ENCODE measurements around the gene CBY3.
"Not testable (repeated sequence)": the region's sequence is repeated elsewhere in the genome, so short reads cannot be mapped to it uniquely, and the experiment has no call there.

CBY3 gene

DNA sequence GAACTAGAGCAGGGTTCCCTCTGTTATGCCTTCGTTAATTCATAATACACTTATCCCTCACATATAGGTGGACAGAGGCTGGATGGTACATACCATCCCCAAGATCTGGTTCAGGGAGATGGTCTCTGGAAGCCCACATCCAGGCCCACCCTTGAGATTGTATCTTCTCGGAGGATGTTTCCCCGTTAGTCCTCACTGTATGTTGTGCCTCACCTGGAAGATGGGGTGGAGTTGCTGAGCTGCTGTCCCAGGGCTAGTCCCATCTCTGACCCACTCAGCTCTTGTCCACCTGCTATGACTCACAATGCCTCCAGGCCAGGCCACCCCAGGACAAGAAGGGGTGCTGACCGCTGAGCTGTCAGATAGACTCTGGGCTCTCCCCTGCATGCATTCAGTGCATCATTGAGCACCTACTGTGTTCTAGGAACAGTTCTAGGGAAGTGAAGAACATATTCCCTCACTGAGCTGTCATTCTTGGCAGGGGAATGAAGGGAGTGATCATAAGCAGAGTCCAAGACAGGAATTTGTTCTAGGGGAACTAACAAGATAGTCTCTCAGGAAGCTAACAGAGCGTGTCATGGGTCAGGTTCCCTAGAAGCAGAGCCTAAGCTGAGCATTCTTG is at the start of gene CBY3:
TSS of gene CBY3 (minus strand) at position 255 of the 622 bp plus-strand sequence. CDS start at position 139, 116 bp downstream.
- no peak for DNase-seq

DNA sequence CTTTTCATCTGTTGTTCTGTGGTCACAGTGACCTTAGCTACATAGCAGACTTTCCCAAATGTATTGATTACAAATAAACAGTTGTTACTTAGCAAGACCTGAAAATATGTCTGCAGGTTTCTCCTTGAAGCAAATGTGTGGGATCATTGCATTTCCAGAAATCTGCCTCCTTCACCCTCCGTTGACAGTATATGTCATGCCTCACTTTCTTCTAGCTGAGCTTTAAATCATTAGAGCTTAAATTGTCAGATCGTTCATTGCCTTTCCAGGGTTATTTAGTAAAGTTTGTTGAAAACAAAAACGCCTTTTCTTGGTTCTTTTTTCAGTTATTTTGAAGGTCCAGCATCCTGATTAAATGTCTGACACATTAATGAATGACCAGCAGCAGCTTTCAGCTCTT is 49.5 kb upstream of the CBY3 start:
- no peak for DNase-seq

DNA sequence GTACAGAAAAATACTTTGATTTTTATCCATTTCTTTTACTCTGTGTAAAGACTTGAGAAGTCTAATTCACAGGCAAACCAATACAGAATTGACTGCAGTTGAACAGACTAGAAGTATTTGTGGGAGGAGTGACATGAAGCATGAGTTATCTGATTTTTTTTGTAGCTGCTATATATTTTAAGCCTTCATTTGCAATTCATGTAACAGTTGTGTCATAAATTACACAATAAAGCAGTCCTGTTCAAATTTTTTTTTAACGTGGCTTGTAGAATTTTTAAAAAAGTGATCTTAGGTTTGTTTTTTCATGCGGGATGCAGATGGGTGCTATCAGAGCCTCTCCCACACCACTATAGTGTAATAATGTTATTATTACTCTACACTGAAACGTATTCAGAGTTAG is 48.9 kb upstream of the CBY3 start:
- DNase-seq: no peak

DNA sequence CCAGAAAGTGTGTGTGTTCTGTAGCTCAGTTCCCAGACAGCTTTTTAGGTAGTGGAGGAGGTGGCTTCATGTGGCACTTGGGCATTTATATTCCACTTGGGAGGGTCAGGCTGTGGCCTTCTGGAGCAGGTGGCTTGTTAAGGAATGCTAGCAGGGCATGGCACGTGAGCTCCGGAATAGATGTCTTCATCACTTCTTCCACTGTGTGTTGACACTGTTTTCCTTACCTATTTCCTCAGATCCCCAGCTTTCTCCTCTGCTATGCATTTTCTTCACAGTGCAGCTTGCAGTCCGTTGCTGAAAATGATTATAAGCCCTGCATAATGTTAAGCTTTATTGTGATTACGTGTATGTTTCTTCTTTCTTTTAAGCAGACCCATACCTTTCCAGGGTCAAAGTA is 48.5 kb upstream of the CBY3 start:
- no peak for DNase-seq

DNA sequence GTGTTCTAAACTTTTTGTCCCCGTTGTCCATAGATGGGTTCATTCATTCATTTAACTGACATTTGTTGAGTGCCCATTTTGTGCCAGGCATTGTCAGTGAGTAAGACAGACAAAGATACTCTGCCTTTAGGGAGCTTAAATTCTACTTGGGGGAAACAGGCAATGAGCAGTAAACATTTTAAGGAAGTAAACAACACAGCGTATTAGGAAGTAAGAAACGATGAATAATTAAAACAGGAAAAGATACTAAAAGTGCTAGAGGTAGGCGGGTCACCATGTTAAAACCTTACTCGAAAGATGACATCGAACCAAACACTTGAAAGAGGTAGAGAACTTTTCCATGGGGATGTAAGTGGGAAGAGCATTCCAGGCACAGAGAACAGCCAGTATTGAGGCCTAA is 46.3 kb upstream of the CBY3 start:
- DNase-seq: no peak

DNA sequence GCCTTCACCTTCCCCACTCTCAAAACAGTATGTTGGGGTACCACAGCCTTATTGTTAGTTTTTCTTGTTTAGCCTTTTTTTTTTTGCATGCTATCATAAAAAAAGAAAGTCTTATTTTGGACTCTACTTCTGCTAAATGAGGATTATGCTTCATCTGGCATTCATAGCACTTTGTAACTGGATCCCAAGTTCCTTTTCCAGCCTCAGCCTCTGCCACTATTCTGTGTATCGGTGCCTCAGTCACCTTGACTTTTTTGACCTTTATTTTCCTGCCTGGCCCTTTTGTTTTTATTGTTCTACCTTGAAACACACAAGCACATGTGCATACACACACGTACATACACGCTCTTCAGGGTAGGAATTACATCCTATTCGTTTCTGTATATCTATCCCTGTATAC is 43.3 kb upstream of the CBY3 start:
- DNase-seq: no peak

DNA sequence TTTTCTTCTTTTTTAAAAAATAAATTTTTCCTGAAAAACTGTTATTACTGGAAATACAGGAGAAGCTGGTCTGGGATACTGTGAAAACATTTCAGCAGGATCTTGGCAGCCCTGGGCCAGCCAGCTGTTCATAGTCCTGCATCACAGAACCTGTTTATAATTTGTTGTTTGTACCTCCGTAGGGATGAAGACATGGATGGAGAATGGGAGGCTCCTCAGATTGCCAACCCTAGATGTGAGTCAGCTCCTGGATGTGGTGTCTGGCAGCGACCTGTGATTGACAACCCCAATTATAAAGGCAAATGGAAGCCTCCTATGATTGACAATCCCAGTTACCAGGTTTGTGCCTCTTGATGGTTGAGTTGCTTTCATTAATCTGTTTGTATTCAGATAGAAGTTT is 39.4 kb upstream of the CBY3 start:
- DNase-seq: no peak

DNA sequence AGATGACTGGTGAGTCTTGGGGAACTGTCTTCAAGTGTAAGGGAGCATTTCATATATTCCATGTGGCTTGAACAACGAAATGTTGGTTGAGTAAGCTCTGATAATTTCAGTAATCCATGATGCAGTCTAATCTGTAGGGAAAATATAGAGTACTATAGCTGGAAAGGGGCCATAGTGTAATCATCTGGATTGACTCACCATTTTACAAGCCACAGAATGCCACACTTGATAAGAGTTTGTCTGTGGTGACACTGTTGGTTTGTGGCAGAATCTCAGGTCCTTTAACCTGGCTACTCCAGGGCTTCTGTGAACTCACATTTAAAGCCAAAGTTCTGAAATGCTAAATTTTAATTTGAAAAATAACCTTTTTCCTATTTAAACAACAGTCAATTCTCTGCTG is 35.5 kb upstream of the CBY3 start:
- no peak for DNase-seq

DNA sequence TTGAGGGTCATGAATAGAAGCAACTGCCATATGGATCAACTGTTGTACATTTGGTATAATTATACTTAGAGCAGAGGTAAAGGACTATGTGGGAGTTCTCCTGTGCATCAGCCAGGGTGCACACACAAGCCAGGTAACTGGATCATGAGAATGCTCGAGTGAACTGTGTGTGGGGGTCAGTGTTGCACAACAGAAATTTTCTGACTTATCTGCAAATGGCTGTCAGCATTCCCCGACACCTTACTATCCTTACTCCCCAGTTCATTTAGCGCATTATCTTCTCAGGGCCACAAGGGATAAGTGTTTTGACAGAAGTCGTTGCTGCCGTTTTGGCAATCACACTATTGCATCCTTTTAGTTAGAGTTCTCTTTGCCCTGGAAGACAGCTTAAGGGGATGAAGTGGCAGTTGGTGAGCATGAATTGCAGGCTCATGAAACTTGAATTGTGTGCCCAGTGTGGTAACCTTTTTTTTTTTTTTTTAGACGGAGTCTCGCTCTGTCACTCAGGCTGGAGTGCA is 19.6 kb upstream of the CBY3 start:
- DNase-seq: no peak

DNA sequence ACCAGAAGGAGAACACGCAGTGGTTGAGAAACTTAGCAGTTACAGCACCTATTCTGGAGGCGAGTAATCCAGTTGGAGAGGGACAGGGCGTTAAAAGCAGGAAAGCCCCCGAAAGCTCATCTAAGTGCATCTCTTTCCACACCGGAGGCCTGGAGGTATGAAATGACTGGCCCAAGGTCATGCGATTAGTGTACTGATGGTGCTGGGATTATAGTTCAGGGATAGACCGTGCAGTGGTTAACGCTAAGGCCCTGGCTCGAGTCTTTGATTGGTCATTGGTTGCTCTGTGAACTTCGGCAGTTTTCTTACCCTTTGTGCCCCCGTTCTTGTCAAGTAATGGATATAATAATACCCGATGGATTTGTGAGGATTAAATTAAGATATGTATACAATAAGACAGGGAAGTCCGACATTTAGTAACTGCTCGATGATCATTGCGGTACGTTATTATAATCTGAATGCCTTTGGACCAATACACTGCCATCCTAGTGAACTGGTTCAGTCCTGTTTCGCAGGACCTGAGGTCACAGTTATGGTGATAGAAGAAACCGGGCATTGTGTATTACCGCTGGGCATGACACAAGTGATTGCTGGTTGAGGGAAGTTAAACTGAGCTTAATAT is 18.9 kb upstream of the CBY3 start:
- no peak for DNase-seq

DNA sequence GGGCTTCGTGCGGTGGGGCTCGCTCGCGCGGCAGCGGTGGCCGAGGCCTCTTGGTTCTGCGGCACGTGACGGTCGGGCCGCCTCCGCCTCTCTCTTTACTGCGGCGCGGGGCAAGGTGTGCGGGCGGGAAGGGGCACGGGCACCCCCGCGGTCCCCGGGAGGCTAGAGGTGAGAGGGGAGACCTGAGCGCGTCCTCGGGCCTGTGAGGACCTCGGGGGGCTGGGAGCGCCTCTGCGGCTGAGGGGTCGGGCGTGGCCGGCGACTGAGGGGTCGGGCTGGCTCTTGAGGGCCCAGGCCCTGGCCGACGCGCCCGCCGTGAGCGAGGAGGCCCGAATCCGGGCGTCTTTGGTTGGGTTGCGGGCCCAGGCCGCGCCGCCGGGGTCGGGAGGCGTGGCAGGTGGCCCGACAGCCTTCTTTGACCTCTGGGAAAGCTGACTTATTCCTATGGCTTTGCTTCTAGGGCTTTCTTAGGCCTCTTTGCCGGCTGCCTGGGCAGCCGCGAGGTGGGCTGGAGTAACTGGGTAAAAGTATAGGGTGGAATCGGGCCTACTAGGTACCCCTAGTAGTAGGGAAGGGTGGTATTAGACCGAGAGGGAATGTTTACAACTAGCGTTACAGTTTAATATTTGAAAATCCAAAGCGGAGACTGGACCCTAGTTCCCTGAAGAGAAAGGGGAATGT is 18.2 kb upstream of the CBY3 start, which contains the start of gene CANX:
TSS of gene CANX (plus strand) at position 33 of the 681 bp plus-strand sequence. CDS start 6,715 bp downstream, outside the sequence.
- no peak for DNase-seq

DNA sequence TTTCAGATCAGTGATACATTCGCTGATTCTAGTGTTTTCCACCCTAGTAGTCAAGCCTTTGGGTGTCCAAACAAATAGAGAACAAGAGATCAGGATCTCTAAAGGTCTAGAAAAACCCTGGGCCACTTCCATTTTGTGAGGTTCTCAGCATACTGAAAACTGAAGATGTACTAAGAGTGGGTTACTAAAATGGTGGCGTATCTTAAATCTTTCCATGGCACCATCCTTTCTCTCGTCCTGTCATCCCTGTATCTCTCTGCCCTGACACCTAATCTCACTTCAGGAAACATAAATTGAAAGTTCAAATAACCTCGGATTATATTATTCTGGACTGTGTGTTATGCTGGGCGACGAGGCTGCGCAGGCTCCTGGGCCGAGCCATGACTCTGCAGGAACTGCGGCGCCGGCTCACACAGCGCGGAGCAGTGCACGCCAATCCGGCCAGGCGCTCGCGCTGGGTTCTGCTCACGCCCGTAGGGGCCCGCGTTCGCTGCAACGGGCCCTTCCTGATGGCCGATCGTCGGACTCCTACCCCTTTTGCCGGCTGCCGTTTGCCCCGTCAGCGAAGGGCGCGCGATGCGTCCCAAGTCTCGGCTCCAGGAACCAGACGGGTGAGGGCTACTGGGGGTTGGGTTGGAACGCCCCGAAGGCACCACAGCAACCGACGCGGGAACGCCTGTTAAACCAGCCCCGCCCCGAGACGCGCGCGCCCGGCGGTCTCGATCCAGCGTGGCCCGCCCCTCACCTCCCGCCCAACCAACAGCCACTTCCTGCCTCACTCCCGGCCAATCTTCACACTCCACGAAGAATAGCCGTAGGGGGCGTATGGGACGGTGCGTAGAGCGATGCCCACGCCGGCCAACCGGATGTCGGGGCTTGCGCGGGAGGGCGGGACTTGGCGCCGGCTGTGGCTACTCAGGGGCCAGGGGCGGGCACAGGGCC is 17.4 kb upstream of the CBY3 start:
- peak; percentile 93 for DNase-seq

DNA sequence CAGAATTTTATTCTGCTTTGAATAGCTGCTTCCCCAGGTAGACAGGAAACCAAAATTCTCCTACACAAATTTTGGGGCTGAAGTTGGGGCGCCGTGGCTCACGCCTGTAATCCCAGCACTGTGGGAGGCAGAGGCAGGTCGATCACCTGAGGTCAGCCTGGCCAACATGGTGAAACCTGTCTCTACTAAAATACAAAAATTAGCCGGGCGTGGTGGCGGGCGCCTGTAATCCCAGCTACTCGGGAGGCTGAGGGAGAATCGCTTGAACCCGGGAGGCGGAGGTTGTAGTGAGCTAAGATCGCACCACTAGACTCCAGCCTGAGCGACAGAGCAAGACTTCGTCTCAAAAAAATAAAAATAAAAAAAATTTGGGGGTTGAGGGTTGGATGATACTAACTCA is 16.7 kb upstream of the CBY3 start:
- not testable (repeated sequence) for DNase-seq

DNA sequence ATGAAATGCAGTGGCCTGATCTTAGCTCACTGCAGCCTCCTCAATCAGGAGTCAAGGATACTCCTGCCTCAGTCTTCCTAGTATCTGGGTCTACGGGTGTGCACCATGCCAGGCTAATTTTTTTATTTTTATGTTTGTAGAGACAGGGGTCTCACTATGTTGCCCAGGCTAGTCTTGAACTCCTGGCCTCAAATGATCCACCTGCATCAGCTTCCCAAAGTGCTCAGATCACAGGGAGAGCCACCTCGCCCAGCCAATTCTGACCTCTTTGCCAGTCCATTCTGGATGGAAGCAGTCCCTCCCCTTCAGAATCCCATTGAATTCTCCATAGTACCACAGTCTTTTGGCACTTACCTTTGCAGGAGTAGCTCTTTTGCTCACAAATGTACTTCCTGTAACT is 16.3 kb upstream of the CBY3 start:
- DNase-seq: no peak

DNA sequence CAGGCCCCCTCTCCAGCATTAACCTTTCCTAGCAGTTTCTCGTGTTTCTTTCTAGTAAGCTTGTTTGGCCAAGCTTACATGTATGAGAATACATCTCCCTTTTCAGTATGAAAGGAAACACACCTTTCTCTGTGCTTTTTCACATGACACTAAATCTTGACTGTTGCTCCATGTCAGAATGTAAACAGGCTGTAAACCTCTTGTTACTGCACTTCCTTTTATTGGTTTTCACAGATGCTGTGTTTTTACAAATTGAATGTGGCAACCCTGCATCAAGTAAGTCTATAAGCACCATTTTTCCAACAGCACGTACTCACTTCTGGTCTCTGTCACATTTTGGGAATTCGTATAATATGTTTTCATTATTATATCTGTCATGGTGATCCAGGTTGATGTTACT is 15.8 kb upstream of the CBY3 start:
- DNase-seq: no peak

DNA sequence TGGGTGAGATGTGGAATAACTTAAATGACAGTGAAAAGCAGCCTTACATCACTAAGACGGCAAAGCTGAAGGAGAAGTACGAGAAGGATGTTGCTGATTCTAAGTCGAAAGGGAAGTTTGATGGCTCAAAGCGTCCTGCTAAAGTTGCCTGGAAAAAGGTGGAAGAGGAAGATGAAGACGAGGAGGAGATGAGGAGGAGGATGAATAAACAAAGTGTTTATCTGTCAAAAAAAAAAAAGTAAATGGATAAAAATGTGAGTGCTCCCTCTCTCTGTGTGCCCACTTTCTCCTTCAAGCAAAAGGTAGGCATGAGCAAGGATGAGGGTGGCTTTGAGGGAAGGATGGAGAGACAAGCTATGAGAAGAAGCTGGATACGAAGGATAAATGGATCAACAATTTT is 13.7 kb upstream of the CBY3 start:
- DNase-seq: no peak

DNA sequence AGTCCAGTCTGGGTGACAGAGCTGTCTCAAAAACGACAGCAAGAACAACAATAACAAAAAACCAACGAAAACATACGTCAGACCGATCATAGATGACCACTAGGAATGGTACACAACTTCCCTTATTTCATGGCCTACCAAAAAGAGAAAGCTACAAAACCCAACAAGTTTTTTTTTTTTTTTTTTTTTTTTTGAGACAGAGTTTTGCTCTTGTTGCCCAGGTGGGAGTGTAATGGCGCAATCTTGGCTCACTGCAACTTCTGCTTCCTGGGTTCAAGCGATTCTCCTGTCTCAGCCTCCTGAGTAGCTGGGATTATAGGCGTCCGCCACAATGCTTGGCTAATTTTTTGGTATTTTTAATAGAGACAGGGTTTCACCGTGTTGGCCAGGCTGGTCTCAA is 8.4 kb upstream of the CBY3 start:
- not testable (repeated sequence) for DNase-seq

DNA sequence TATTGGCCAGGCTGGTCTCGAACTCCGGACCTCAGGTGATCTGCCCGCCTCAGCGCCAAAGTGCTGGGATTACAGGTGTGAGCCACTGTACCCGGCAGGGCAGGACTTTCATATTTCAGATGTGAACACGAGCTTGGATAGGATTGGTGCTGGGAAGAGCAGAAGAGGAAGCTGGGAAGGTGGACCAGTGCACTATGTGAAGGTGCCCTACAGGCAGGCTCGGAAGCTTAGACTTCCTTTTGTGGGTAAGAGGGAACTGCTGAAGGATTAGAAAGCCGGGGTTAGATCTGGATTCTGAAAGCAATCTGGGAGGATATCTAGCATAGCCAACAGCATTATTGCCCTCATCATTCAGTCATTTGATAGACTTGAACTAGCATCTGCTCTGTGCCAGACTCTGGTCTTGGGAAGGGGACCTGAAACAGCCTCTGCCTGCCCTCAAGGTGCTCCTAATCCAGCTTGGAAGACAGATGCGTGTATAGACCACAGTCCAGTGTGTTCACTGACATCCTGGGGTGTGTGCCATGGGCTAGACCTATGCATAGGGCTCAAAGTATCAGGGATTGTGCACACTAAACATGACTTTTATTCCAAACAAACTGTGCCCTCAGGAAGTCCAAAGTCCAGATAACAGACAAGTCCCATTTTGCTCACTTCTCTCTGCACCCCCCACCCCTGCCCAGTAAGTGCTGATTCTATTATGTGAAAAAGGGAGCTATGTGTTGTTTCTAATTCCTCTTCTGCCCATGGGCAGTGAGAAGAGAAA is 637 bp downstream of the CBY3 start:
- DNase-seq: no peak

DNA sequence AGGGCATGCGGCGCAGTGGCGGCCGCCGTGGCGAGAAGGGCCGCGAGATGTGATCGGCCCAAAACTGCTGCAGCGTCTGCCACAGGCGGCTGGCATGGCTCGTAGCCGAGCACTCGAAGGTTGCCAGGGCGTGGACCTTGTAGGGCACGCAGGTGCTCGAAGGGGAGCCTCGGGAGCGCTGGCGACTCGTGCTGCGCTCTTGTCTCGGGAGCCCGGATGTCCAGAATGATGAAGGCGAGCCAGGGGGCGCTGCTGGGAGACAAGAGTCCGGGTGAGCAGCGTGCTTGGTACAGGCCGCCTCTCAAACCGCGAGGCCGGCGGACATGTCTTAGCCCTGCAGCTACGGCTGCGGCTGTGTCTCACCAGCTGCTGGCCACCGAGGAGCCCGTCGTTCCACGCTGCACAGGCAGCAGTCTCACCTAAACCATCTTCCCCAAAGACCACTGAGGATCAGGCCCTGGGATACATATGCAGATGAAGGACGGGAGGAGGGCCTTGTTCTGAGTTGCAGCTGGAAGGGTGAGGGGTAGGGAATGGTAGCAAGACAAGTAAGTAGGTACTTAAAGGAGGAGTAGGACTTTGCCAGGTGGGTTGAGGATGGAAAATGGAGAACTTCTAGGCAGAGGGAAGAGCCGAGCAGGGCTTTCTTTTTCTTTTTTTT is 1.7 kb downstream of the CBY3 start:
- DNase-seq: peak; percentile 26

DNA sequence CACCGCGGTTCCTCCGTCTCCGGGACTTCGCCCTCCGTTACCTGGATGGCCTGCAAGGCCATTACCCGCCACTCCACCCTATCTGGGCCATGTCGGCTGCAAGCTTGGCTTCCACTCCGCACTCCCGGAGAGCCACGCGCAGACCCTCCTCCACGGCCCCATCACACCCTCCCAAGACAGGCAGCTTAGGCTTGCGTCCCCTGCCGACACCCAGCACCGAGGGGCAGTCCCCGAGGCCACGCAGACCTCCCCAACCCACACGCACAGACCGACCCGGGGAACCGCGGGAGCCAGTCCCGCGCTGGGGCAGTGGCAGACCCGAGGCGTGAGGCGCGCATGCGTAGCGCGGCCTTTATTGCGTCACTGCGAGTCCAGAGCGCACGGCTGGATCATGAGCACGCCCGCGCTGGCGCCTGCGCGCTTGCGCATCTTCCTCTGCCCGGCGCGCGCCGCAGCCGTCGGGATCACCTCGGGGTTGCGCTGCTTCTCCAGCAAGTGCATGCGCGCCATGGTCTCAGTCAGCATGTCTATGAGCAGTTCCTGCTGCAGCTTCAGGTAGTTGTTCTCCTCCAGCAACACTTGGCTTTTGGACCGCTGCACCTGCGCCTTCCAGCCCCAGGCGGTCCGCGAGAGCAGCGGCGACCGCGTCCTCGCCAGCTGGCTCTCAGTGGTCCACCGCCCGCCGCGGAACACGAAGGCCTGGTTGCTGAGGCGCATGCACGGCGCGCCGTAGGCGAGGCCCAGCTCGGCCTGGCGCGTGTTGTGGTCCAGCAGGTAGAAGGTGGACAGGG is 2.4 kb downstream of the CBY3 start:
- DNase-seq: peak; percentile 80

DNA sequence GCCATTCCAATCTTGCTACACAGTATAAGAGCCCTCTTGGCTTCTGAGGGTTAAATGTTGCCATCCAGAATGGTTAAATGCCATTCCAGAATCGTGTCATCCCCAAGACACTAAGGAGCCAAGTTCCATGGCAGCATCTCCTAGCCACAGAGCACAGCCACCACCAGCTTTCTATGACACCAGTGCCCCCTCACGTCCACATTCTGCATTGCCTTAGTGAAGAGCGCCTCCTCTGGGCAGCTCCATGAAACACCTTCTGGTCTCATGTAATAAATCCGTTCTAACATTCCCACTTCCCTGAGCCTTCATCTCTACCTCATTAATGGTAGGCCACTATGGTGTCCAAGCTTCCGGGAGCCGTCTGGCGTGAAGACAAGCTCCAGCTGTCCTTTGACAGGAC is 12.4 kb downstream of the CBY3 start:
- no peak for DNase-seq
